ENCODE data around the gene IQCE. TPM values are rescaled to one million over a fixed set of nuclear protein-coding genes. Genes with fewer than 3 reads are reported as not detected.

Gene IQCE
- total and polyA plus RNA-seq, 2 donors (not counting 1 experiment from before 2014, with no cell fraction given) = 3.5 to 9.5 TPM

DNA sequence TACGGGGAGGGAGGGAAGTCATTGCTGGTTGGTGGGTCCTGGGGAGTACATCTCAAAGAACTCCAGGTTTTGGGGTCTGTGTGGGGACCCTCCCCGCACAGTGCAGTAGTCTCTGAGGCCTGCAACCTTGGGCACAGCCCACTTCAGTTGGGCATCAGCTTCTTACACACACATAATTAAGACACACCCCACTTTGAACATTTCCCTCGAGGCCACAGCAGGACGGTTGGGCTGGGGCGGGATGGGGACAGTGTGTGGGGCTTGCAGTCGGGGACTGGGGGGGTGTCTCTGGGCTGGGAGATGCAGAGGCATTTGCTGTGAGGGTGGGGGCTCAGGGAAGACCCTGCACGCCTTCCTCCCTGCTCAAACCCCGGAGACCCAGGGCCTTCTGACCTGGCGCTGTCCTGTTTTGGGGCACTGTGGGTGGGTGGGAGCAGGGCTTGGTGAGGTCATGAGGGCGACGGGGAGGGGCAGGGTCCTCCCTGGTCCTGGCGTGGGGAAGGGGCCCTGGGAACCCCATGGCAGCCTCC, 38.0 kb upstream of the IQCE start:
- Histone ChIP-seq H4K20me1 (ENCODE audit: control insufficient read depth, insufficient read depth, low read length, poor library complexity, severe bottlenecking) (peaks cover 59% of the 10 kb centered on the region), H3K79me2 (ENCODE audit: control insufficient read depth, insufficient read depth, low read length) (peaks cover 58% of the 10 kb centered on the region), H3K4me1 (ENCODE audit: control insufficient read depth in 2 of 2, insufficient read depth in 2 of 2, low read length in 2 of 2) (peaks cover 55 to 63% of the 10 kb centered on the region in 2 donors), H3K4me3 (ENCODE audit: control extremely low read depth in 1 of 5, extremely low read depth in 1 of 5, insufficient read depth in 1 of 5, low read depth in 2 of 5, low read length in 4 of 5) (peak overlapping the region; percentile 84 to 100 (median 97)), H3K27me3 (replicated peaks in 1 of 4; ENCODE audit: control extremely low read depth in 1 of 4, control insufficient read depth in 3 of 4, insufficient read depth in 4 of 4, low read length in 3 of 4) (no peaks in the 10 kb centered on the region), H3K9me3 (ENCODE audit: control extremely low read depth in 1 of 3, control insufficient read depth in 2 of 3, insufficient read depth in 1 of 3, low read length in 2 of 3) (no peaks in the 10 kb centered on the region), H2AFZ (ENCODE audit: insufficient read depth, low read depth, low read length, poor library complexity, severe bottlenecking) (no peak overlapping the region), H3K36me3 (replicated peaks in 1 of 2; ENCODE audit: control extremely low read depth in 1 of 2, control insufficient read depth in 1 of 2, extremely low read depth in 1 of 2, insufficient read depth in 2 of 2, low read length in 1 of 2) (peaks cover 0 to 44% of the 10 kb centered on the region in 2 experiments), H3K9ac (ENCODE audit: low read length) (peak overlapping the region; percentile 90), H3K4me2 (replicated peaks; ENCODE audit: low read depth, low read length, poor library complexity, severe bottlenecking) (peak overlapping the region; percentile 85), H3K27ac (ENCODE audit: low read length in 2 of 2) (peak overlapping the region; percentile 44 to 72)
- intact Hi-C loops (cut with micrococcal nuclease) = loop anchor here (5.0 kb wide), 1 partner anchor 111 kb away; the partner anchor contains the start of gene TTYH3
- Mint-ChIP-seq H3K9me3 (ENCODE audit: insufficient read depth) (no peaks in the 10 kb centered on the region), H3K27me3 (no peaks in the 10 kb centered on the region), H3K4me3 (peak overlapping the region; percentile 99), H3K27ac (peak overlapping the region; percentile 96), H3K4me1 (peaks cover 60% of the 10 kb centered on the region)
- CTCF ChIA-PET = interaction anchor here (1.0 to 2.3 kb wide), 5 partner anchors 9 to 43 kb away, joined by 3 to 21 read pairs (median 6); no protein-coding TSS in a partner anchor
- ATAC-seq (ENCODE audit: low read depth) (no peak), DNase-seq (no peak)
- POLR2A ChIA-PET = interaction anchor here (0.5 to 14.9 kb wide), 6 partner anchors 9 to 190 kb away, joined by 3 to 340 read pairs (median 10); no protein-coding TSS in a partner anchor
- TF ChIP-seq EZH2 (IDR thresholded peaks at IDR 0.05; ENCODE audit: borderline replicate concordance, insufficient read depth, low read depth, low read length, poor library complexity, severe bottlenecking) = no peak
- TF ChIP-seq, protein P1, sequence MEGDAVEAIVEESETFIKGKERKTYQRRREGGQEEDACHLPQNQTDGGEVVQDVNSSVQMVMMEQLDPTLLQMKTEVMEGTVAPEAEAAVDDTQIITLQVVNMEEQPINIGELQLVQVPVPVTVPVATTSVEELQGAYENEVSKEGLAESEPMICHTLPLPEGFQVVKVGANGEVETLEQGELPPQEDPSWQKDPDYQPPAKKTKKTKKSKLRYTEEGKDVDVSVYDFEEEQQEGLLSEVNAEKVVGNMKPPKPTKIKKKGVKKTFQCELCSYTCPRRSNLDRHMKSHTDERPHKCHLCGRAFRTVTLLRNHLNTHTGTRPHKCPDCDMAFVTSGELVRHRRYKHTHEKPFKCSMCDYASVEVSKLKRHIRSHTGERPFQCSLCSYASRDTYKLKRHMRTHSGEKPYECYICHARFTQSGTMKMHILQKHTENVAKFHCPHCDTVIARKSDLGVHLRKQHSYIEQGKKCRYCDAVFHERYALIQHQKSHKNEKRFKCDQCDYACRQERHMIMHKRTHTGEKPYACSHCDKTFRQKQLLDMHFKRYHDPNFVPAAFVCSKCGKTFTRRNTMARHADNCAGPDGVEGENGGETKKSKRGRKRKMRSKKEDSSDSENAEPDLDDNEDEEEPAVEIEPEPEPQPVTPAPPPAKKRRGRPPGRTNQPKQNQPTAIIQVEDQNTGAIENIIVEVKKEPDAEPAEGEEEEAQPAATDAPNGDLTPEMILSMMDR (IDR thresholded peaks at IDR 0.05) = no peak
- WGBS (ENCODE audit: insufficient coverage) = 4% methylated on average over 3 of the region's 12 CpGs

- peaks cover 64% of the 10 kb centered on the region for H4K20me1 ChIP-seq (ENCODE audit: control insufficient read depth, insufficient read depth, low read length, poor library complexity, severe bottlenecking)
- H3K27ac ChIP-seq (ENCODE audit: low read length in 2 of 2) = peak overlapping the region; percentile 43 to 72
- peak overlapping the region; percentile 68 to 100 (median 97) for H3K4me3 ChIP-seq (ENCODE audit: control extremely low read depth in 1 of 5, extremely low read depth in 1 of 5, insufficient read depth in 1 of 5, low read depth in 2 of 5, low read length in 4 of 5)
- DNase-seq (no peak), ATAC-seq (ENCODE audit: low read depth) (no peak)
- intact Hi-C loops (cut with micrococcal nuclease) = loop anchor here (5.0 kb wide), 1 partner anchor 111 kb away; the partner anchor contains the start of gene TTYH3
- H2AFZ ChIP-seq (ENCODE audit: insufficient read depth, low read depth, low read length, poor library complexity, severe bottlenecking) = no peak overlapping the region
- peak overlapping the region; percentile 85 for H3K4me2 ChIP-seq (replicated peaks; ENCODE audit: low read depth, low read length, poor library complexity, severe bottlenecking)
- H3K36me3 ChIP-seq (replicated peaks in 1 of 2; ENCODE audit: control extremely low read depth in 1 of 2, control insufficient read depth in 1 of 2, extremely low read depth in 1 of 2, insufficient read depth in 2 of 2, low read length in 1 of 2) = peaks cover 0 to 49% of the 10 kb centered on the region in 2 experiments
- H3K4me1 ChIP-seq (ENCODE audit: control insufficient read depth in 2 of 2, insufficient read depth in 2 of 2, low read length in 2 of 2) = peaks cover 60 to 68% of the 10 kb centered on the region in 2 donors
- CTCF ChIA-PET = interaction anchor here (1.0 to 2.3 kb wide), 8 partner anchors 9 to 188 kb away, joined by 3 to 21 read pairs (median 4); partner anchors contain the start of gene GRIFIN
- Mint-ChIP-seq H3K4me3 (peak overlapping the region; percentile 85), H3K9me3 (ENCODE audit: insufficient read depth) (no peaks in the 10 kb centered on the region), H3K27me3 (no peaks in the 10 kb centered on the region), H3K4me1 (peaks cover 64% of the 10 kb centered on the region), H3K27ac (peak overlapping the region; percentile 88)
- no peaks in the 10 kb centered on the region for H3K27me3 ChIP-seq (replicated peaks in 1 of 4; ENCODE audit: control extremely low read depth in 1 of 4, control insufficient read depth in 3 of 4, insufficient read depth in 4 of 4, low read length in 3 of 4)
- 9% methylated on average over 20 of the region's 21 CpGs for WGBS (ENCODE audit: insufficient coverage)
- peaks cover 61% of the 10 kb centered on the region for H3K79me2 ChIP-seq (ENCODE audit: control insufficient read depth, insufficient read depth, low read length)
- POLR2A ChIA-PET = interaction anchor here (0.5 to 14.9 kb wide), 6 partner anchors 8 to 189 kb away, joined by 3 to 340 read pairs (median 10); no protein-coding TSS in a partner anchor
- TF ChIP-seq, protein P1 (IDR thresholded peaks at IDR 0.05) = no peak
- no peak for TF ChIP-seq EZH2 (IDR thresholded peaks at IDR 0.05; ENCODE audit: borderline replicate concordance, insufficient read depth, low read depth, low read length, poor library complexity, severe bottlenecking)
- H3K9me3 ChIP-seq (ENCODE audit: control extremely low read depth in 1 of 3, control insufficient read depth in 2 of 3, insufficient read depth in 1 of 3, low read length in 2 of 3) = no peaks in the 10 kb centered on the region
- peak overlapping the region; percentile 90 for H3K9ac ChIP-seq (ENCODE audit: low read length)
These were observed 37.4 kb upstream of the IQCE start for GRCh38 chr7:2521341-2521745.
